Natural killer cell (primary cell): ENCODE data around the gene FGF21. TPM values are rescaled to one million over a fixed set of nuclear protein-coding genes. Genes with fewer than 3 reads are reported as not detected.

Experiments used
- ATAC-seq, 3 donors: fragments of 150-1000 bp in 2 of 3; fragments of 200-7000 bp in 1 of 3; cut with Tn5 transposase; 1 replicate in 1 of 3; 2 replicates in 2 of 3; pipeline ENCODE4 v1.10.0; 2021; ENCODE audit warnings: mild to moderate bottlenecking in 2 of 3, moderate library complexity in 2 of 3
- DNase-seq, 2 donors: peaks; one replicate each; pipeline versions ENCODE4 v3.0.0 to v3.0.0-alpha.2; 2013 to 2021; ENCODE audit warnings: mixed read lengths in 1 of 2
- H3K27ac ChIP-seq: one replicate; pipeline ENCODE4 v1.5.1; 2013; ENCODE audit warnings: mild to moderate bottlenecking, low read length
- H3K27me3 ChIP-seq: one replicate; pipeline ENCODE4 v1.6.1; 2013; ENCODE audit warnings: low read length; ENCODE audit not compliant: control insufficient read depth, insufficient read depth
- H3K36me3 ChIP-seq: one replicate; pipeline ENCODE4 v1.6.1; 2013; ENCODE audit warnings: low read length; ENCODE audit not compliant: control insufficient read depth, insufficient read depth
- H3K4me1 ChIP-seq: one replicate; pipeline ENCODE4 v1.6.1; 2013; ENCODE audit warnings: low read length; ENCODE audit not compliant: control insufficient read depth, insufficient read depth
- H3K4me3 ChIP-seq: one replicate; pipeline ENCODE4 v1.5.1; 2013; ENCODE audit warnings: low read length
- H3K9me3 ChIP-seq: one replicate; pipeline ENCODE4 v1.6.1; 2013; ENCODE audit warnings: low read length; ENCODE audit not compliant: control insufficient read depth, insufficient read depth
- H3K27ac Mint-ChIP-seq, 2 donors: one replicate each; pipeline ENCODE4 v1.8.0; 2022; ENCODE audit warnings: mild to moderate bottlenecking in 2 of 2, mixed read lengths in 2 of 2, moderate library complexity in 1 of 2
- H3K27me3 Mint-ChIP-seq, 2 donors: one replicate each; pipeline ENCODE4 v1.8.0; 2022; ENCODE audit warnings: low read depth in 2 of 2, mixed read lengths in 2 of 2
- H3K36me3 Mint-ChIP-seq: one replicate; pipeline ENCODE4 v1.8.0; 2022; ENCODE audit warnings: mixed read lengths
- H3K4me1 Mint-ChIP-seq, 2 donors: one replicate each; pipeline ENCODE4 v1.8.0; 2022; ENCODE audit warnings: mixed read lengths in 2 of 2
- H3K4me3 Mint-ChIP-seq: one replicate; pipeline ENCODE4 v1.8.0; 2022; ENCODE audit warnings: mild to moderate bottlenecking, moderate library complexity, mixed read lengths
- H3K9me3 Mint-ChIP-seq, 2 donors: one replicate each; pipeline ENCODE4 v1.8.0; 2022; ENCODE audit warnings: mixed read lengths in 2 of 2
- WGBS: methylation state at CpG from one replicate; pipeline ENCODE4 v1.1.7; 2013; ENCODE audit warnings: missing lambda C conversion rate; ENCODE audit not compliant: insufficient coverage; 5-methylcytosine and 5-hydroxymethylcytosine counted together
- intact Hi-C: fragments of 100-400 bp; cut with micrococcal nuclease; formaldehyde crosslinking; loops from one replicate; pipeline ENCODE4 v1.14.2; 2022
- total RNA-seq, 4 donors: library from RNA; stranded (reverse); fragments of 120-200 nt in 1 of 4; gene quantifications; one replicate each; pipeline versions ENCODE4 v1.2.3 to v1.2.4, GENCODE V29; 2013 to 2022
- TF ChIP-seq, protein P1 (sequence below): fragments of 200-600 bp; IDR thresholded peaks from one replicate; pipeline ENCODE4 v1.8.0; 2022; ENCODE audit warnings: antibody characterized with exemption

Gene FGF21
- total RNA-seq, 3 donors from 2014 or later (not counting 1 experiment from before 2014, with no cell fraction given): not detected

DNA sequence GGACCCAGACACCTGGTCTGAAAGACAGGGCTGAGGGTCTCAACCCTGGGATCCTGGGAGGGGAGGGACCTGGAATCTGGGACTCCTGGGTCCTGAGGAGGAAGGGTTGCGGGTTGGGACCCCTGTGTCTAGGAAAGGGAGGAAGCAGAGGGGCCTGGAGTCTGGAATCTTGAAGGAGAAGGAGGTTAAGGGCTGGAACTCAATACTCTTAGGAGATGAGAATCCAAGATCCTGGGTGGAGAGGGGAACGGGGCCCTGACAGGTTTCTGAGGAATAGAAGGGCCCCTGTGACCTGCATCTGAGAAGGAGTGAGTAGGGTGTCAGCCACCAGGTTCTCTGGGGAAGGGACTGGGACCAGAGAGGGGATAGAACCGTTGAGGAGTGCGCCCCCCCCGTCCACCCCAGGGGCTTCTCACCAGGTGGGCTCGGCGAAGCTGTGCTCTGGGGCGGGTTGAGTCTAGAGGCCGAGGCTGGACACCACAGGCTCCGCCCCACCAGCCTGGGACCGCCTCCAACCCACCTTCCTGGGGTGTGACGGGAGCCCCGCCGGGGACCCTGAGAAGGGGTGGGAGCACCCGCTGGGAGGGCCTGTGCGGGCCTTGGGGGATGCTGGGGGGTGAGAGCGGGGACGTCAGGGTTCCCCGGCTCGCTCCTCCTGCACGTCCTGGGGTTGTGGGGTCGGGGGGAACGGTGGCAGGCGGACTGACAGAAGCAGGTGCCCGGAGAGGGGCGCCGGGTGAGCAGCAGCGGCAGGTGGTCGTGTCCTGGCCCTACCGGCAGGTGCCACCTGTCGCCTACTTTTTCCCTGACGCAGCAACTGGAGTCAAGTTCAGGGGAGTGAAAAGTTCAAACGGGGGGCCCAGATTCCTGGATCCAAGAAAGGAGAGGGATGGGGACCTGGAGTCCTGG, 35.8 kb upstream of the FGF21 start, which contains the start of gene MAMSTR:
Gene MAMSTR (minus strand): TSS at position 463 of the 909 bp plus-strand sequence. CDS start 694 bp downstream, outside the sequence.
- peak within 1 kb of the TSS; percentile 71 for H3K4me3 ChIP-seq
- TF ChIP-seq, protein P1, sequence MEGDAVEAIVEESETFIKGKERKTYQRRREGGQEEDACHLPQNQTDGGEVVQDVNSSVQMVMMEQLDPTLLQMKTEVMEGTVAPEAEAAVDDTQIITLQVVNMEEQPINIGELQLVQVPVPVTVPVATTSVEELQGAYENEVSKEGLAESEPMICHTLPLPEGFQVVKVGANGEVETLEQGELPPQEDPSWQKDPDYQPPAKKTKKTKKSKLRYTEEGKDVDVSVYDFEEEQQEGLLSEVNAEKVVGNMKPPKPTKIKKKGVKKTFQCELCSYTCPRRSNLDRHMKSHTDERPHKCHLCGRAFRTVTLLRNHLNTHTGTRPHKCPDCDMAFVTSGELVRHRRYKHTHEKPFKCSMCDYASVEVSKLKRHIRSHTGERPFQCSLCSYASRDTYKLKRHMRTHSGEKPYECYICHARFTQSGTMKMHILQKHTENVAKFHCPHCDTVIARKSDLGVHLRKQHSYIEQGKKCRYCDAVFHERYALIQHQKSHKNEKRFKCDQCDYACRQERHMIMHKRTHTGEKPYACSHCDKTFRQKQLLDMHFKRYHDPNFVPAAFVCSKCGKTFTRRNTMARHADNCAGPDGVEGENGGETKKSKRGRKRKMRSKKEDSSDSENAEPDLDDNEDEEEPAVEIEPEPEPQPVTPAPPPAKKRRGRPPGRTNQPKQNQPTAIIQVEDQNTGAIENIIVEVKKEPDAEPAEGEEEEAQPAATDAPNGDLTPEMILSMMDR: no peak
- peaks cover 9 to 17% of the 10 kb centered on the region in 2 donors for H3K4me1 Mint-ChIP-seq
- WGBS: 89% methylated on average over 33 of the region's 33 CpGs
- H3K27ac Mint-ChIP-seq: peak within 1 kb of the TSS; percentile 93 to 97
- H3K9me3 ChIP-seq: no peaks in the 10 kb centered on the region
- intact Hi-C loops: no loop called here
- peak within 1 kb of the TSS; percentile 88 for H3K27ac ChIP-seq
- no peaks in the 10 kb centered on the region for H3K36me3 ChIP-seq
- no peak for DNase-seq
- peaks cover 26% of the 10 kb centered on the region for H3K4me1 ChIP-seq
- ATAC-seq: no peak
- H3K27me3 Mint-ChIP-seq: no peaks in the 10 kb centered on the region
- H3K9me3 Mint-ChIP-seq: no peaks in the 10 kb centered on the region
- no peaks in the 10 kb centered on the region for H3K27me3 ChIP-seq
- peak within 1 kb of the TSS; percentile 95 for H3K4me3 Mint-ChIP-seq
- H3K36me3 Mint-ChIP-seq: no peaks in the 10 kb centered on the region

DNA sequence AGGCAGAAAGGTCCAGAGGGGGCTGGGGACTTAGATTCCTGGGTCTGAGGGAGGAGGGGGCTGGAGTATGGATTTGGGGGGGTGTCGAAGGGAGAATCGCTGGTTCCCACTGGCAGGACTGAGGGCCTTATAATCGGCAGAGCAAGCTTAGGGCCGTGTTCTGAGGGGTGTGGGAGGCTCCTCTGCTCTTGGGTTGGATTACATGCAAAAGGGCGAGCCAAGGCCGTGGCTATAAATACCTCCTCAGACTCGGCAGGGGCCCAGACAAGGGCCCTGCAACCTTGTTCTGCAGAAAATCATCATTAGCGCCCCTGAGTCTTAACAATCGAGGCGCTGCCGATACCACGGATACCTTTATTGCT, 35.1 kb upstream of the FGF21 start:
- ATAC-seq: peak in 1 of 3 donors; percentile 2
- H3K9me3 ChIP-seq: peaks cover 4% of the 10 kb centered on the region
- Mint-ChIP-seq H3K27ac (peak overlapping the region; percentile 93 to 97), H3K36me3 (no peaks in the 10 kb centered on the region), H3K27me3 (no peaks in the 10 kb centered on the region), H3K4me1 (peaks cover 17 to 18% of the 10 kb centered on the region in 2 donors), H3K4me3 (peak overlapping the region; percentile 95), H3K9me3 (peaks cover 0 to 5% of the 10 kb centered on the region in 2 donors)
- DNase-seq: no peak
- no peaks in the 10 kb centered on the region for H3K36me3 ChIP-seq
- 49% methylated on average over 12 of the region's 12 CpGs for WGBS
- H3K27ac ChIP-seq: no peak overlapping the region
- H3K4me1 ChIP-seq: peaks cover 21% of the 10 kb centered on the region
- H3K27me3 ChIP-seq: no peaks in the 10 kb centered on the region
- no peak overlapping the region for H3K4me3 ChIP-seq
- TF ChIP-seq, protein P1: no peak
- intact Hi-C loops: no loop called here

DNA sequence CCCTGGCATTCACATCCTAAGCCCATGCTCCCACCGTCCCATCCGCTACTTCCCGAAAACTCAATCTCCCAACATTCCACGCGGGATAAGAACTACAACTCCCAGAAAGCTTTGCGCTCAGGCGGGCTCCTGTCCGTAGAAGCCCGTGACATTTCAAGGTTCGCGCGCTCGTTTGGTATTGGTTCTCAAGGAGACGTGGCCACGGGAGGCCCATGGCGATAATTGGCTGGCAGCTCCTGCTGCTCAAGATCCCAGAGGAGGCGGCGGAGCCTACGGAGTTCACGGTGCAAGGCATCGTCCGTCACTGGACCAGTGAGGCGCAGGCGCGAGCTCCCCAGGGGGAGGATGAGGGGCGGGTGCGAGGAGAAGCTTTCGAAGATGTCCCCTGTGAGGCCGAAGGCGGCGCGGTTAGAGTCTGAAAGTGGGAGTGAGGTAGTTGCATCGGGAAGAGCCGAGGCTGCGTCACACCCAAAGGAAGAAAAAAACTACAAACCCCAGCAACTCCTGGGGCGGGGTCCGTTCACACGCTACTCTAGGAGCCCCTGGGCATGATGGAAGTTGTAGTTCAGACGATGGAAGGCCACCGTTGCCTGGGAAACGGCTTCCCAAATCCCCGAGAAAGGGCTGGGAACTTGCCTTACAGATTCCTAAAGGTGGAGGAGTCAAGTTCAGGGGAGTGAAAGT, 34.6 kb upstream of the FGF21 start:
- ATAC-seq (peak; percentile 85 to 90 (median 87)), DNase-seq (peak; percentile 82 to 95)
- Histone ChIP-seq H3K27me3 (no peaks in the 10 kb centered on the region), H3K4me1 (peaks cover 25% of the 10 kb centered on the region), H3K4me3 (peak overlapping the region; percentile 71), H3K9me3 (peaks cover 4% of the 10 kb centered on the region), H3K36me3 (no peaks in the 10 kb centered on the region), H3K27ac (peak overlapping the region; percentile 88)
- Mint-ChIP-seq H3K9me3 (peaks cover 0 to 5% of the 10 kb centered on the region in 2 donors), H3K4me1 (peaks cover 20 to 22% of the 10 kb centered on the region in 2 donors), H3K27me3 (no peaks in the 10 kb centered on the region), H3K27ac (peak overlapping the region; percentile 93 to 97), H3K36me3 (no peaks in the 10 kb centered on the region), H3K4me3 (peak overlapping the region; percentile 95)
- WGBS: 3% methylated on average over 39 of the region's 42 CpGs
- intact Hi-C loops: no loop called here
- TF ChIP-seq, protein P1: no peak
